GM18868 (cell line): Measurements from ENCODE around the gene TNFRSF8.

Experiments used
- ATAC-seq: cut with Tn5 transposase; IDR thresholded peaks from one replicate; pipeline ENCODE4 v1.9.1; 2021; ENCODE audit warnings: mild to moderate bottlenecking, moderate library complexity; ENCODE audit not compliant: unreplicated experiment

Gene TNFRSF8

GRCh38 chr1:12153181-12153785 lies 90.2 kb downstream of the TNFRSF8 start:
- no peak for ATAC-seq

DNA sequence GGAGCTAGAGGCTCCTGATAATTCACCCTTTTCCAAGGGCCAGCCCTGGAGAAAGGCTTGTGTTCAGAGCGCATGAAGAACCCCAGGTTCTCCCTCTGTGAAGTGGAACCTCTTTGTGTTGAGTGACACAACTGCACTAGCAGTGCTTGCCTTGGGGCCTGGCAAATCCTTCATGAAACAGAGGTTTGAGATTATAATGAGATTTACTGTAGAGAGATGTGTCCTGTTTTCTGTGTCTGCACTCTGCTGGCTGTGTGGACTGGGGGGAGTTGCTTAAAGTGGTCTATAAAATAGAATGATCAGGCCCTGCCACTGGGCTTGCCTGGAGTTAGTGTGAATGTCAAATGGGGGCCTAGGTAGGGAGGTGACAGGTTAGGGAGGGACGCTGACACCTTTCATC lies 92.2 kb downstream of the TNFRSF8 start:
- ATAC-seq: no peak

DNA sequence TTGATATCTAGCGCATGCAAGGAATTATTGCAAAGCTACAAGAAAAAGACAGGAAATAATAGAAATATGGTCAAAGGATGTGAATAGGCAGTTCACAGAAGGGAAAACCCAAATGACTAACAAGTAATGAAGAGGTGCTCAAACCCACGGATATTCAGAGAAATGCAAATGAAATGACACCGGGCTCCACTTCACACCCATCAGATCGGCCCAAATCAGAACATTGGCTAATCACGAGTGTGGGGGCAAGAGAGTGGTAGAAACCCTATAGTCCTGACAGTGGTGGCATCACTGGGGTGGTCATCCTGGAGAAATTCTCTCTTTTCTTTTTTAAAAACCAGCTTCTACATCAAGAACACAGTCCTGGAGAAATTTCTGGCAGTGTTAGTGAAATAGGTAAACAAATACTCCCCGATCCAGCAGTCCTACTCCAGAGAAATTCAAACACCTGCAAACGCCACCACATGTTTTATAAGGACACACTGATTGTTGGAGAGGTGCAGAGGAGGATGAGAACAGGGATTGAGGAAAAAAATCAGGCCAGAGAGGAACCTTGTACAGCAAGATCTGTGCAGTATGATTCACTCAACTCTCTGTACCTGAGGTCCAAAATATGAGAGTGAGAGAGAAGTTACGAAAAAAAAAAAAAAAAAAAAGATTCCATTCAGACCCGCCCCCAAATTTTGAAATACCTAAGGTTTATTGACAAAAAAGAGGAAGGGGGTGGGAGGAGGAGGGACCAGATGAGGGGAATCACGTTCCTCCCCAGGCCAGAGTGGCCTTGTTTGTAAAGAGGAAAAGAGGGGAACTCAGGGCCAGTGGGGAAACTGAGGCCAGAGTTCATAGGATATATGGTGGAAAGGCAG lies 94.5 kb downstream of the TNFRSF8 start:
- ATAC-seq: no peak

GRCh38 chr1:12158357-12159092 lies 95.4 kb downstream of the TNFRSF8 start:
- ATAC-seq: no peak

DNA sequence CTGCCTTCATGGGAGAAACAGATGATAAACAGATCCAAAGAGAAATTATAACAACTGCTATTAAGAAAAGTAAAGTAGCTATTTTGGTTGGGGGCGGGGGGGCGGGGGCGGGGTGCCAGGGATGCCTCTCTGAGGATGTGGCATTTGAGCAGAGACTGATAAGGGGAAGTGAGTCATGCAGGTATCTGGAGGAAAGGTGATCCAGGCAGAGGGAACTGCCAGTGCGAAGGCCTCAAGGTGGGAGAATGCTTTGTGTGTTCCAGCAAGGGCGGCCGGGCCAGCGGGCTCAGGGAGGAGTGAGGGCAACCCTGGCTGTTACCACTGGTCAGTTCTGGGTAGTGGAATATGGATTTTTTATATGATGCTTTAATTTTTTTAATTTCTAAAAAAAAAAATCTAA lies 96.7 kb downstream of the TNFRSF8 start:
- ATAC-seq: no peak

- no peak for ATAC-seq
Measured at GRCh38 chr1:12161324-12161661, 98.2 kb downstream of the TNFRSF8 start.

- peak; percentile 70 for ATAC-seq
Measured at GRCh38 chr1:12161662-12162458, 98.8 kb downstream of the TNFRSF8 start.

GRCh38 chr1:12162459-12163137 lies 99.5 kb downstream of the TNFRSF8 start:
- no peak for ATAC-seq

DNA sequence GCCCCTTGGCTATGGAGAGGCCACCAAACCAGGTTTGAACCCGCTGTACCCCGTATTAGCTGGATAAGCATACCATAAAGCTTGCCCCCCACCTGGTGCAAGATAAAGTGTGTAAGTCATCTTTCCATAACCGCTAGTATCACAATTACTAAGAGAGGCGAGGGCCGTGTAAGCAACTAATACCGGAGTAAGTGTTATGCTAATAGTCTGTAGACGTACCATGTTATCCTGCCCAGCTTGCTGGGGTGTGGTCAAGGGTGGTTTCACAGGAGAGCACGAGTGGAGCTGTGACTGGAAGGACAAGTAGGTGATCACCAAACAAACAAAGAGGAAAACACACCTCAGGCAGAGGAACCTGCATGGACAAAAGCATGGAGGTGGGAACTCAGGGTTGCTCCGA lies 100.1 kb downstream of the TNFRSF8 start:
- ATAC-seq: no peak

- no peak for ATAC-seq
Measured at GRCh38 chr1:12164210-12164609, 101.1 kb downstream of the TNFRSF8 start.

GRCh38 chr1:12165342-12165741 lies 102.2 kb downstream of the TNFRSF8 start:
- no peak for ATAC-seq

GRCh38 chr1:12166834-12167492 lies 103.9 kb downstream of the TNFRSF8 start, which contains the start of gene TNFRSF1B:
TSS of gene TNFRSF1B (plus strand) at chr1:12166991. CDS start at chr1:12167092, 101 bp downstream.
- ATAC-seq: peak; percentile 53

DNA sequence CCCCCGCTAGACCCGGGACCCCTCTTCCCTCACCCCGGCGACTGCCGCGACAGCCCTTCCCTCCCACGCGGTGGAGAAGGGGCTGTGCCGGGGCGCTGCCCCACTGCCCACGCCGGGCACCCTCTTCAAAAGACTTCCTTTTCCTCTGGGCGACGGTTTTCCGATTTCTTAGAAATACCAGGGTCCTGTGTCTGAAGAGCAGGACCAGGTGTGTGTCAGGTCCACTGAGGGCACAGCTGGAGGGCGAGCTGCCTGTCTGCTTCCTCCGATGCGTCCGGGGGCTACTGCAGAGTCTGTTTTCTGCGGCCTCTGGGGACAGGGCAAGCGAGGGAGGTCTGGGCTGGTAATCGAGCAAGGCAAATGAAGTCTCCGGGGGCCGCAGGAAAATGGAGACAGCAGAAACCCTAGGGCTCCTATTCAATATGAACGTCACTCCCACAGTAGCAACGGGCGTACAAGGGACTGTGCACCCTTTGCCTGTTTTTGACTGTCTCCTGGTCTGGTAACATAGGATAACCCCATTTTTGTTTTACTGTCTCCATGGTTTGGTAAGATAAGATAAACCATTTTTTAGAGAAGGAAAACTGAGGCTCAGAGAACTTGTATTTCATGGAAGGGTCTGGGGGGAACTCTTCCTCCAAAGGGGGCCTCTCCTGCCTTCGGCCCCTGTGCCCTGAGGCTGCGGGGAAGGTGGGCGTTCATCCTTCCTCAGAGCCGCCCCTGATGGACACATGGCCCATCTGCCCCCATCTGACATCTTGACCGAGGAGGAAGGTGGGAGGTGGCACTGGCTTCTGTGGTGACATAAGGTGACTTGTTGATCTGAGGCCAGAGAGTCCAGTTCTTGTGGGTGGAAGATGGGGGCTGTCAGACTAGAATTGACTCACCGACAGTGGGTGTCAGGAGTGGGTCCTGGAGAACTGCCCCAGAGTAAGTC lies 104.7 kb downstream of the TNFRSF8 start:
- ATAC-seq: no peak

DNA sequence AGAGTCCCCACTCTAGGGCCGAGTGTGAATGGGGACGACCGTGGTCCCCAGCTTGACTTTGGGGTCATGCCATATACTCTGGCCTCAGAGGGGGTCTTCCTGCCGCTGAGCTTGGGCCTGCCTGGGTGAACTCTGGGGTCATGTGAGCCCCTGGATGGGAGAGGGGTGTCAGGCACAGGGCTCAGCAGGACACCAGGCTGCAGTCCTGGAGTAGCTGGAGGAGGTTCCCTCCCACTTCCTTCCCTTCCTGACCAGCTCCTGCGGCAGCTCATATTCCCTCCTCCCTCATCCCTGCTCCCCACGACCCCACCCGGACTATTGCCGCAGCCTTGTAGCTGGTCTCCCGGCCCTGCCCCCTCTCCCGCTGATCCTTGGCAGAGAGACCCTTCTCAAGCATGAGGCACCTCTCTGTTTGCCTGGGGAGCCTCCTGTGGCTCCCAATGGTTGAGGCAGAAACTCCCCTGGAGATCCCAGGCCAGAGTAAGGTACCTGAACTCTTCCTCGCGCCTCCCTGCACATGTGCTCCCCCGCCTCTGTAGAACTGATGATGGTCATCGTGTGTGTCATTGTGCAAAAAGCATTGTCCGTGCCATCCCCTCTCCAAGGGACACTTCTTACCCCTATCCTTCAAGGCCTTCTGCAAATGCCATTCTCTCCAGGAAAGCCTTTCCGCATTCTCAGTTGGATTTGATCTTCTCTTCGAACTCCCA lies 105.5 kb downstream of the TNFRSF8 start:
- no peak for ATAC-seq

GRCh38 chr1:12169442-12170135 lies 106.5 kb downstream of the TNFRSF8 start:
- ATAC-seq: no peak

DNA sequence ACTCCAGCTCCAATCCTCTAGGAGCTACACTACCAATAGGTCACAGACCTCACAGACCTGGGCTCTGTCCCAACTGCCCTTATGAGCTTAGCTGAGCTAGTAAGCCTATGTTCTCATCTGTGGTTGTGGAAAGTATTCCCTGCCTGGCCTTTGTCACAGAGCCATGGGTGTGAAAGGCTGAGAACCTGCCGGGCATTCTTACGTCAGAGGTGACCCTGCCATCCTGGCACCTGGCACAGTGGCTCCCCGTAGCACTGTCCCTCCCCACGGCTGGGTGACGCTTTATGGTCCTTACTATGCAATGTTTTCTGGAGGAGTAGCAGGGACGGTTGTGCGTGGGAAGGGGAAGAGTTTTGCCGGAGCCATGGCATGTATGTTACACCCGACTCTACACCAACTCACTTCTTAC lies 107.2 kb downstream of the TNFRSF8 start:
- no peak for ATAC-seq

GRCh38 chr1:12171206-12172041 lies 108.3 kb downstream of the TNFRSF8 start:
- ATAC-seq: no peak
